Skeletal muscle satellite cell (primary cell): ENCODE measurements around the gene RPL14.

ENCODE experiments used
- H3K27me3 ChIP-seq: 2 replicates; pipeline ENCODE4 v1.7.0; 2013; ENCODE audit warnings: low read length; ENCODE audit not compliant: control insufficient read depth, insufficient read depth
- H3K36me3 ChIP-seq: 2 replicates; pipeline ENCODE4 v1.7.0; 2013; ENCODE audit warnings: mild to moderate bottlenecking, control low read depth, low read length; ENCODE audit not compliant: insufficient read depth
- H3K4me1 ChIP-seq: 2 replicates; pipeline ENCODE4 v1.7.0; 2013; ENCODE audit warnings: low read length; ENCODE audit not compliant: control insufficient read depth, insufficient read depth
- H3K4me2 ChIP-seq: 2 replicates; pipeline ENCODE4 v1.7.0; 2013; ENCODE audit warnings: mild to moderate bottlenecking, low read length
- H3K4me3 ChIP-seq: 2 replicates; pipeline ENCODE4 v1.7.0; 2013; ENCODE audit warnings: low read length
- H3K9ac ChIP-seq: 2 replicates; pipeline ENCODE4 v1.7.0; 2013; ENCODE audit warnings: mild to moderate bottlenecking, low read depth, low read length, moderate library complexity
- H3K9me3 ChIP-seq: replicated peaks from 2 replicates; pipeline ENCODE4 v1.7.0; 2013; ENCODE audit warnings: mild to moderate bottlenecking, control low read depth, low read length

The RPL14 gene

DNA sequence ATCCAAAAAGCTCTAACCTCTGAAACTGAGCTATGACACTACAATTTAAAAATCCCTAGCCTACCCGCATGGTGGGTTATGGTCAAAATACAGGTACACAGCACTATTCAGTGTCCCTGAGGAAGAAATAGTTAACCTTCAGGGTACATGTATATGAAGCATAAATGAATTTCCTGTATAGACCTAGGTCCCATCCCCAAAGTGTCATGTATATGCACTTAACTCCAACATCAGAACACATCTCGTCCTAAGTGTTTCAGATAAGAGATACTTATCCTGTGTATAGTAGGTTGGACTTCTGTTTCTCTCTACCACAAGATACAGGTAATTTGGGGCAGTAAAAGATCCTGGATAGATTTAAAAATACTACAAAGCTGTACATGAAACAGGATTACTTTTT is 6.4 kb downstream of the RPL14 start:
- Histone ChIP-seq H3K27me3 (no peaks in the 10 kb centered on the region), H3K9ac (no peak overlapping the region), H3K9me3 (no peaks in the 10 kb centered on the region), H3K4me3 (no peak overlapping the region), H3K4me1 (peaks cover 2% of the 10 kb centered on the region), H3K4me2 (no peak overlapping the region), H3K36me3 (peaks cover 66% of the 10 kb centered on the region)

DNA sequence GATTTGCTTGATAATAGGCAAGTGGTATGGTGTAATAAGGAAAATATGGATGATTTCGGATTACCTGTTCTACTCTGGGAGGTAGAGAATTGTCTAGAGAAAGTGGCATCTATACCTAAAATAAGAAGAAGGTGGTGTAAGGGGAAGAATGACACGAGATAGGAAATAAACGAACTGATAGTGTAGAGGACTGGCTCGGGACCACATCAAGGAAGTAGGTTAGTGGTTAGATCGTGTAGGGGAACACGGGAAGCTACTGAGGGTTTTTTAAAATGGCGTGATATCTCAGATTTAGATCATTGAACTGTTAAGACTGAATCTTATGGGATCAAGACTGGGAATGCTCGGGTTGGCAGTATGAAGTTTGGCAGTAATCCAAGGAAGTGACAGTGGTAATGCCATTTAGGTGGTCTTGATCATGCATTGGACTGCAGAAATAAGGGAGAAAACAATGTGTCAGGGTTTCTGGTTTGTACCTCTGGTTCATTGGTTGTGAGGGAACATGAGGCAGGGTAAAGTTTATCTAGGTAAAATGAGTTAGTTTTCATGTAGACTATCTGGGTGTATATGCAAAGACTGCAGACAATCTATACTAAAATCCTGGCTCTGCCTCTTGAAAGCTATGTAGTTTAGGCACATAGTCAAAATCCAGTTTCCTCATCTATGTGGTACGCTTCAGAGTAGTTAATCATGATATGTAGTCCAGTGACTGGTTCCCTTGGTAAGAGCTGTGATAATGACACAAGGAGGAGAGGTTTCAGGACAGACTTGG is 7.4 kb downstream of the RPL14 start:
- Histone ChIP-seq H3K9me3 (no peaks in the 10 kb centered on the region), H3K4me2 (no peak overlapping the region), H3K4me1 (no peaks in the 10 kb centered on the region), H3K4me3 (no peak overlapping the region), H3K9ac (no peak overlapping the region), H3K27me3 (no peaks in the 10 kb centered on the region), H3K36me3 (peaks cover 56% of the 10 kb centered on the region)

DNA sequence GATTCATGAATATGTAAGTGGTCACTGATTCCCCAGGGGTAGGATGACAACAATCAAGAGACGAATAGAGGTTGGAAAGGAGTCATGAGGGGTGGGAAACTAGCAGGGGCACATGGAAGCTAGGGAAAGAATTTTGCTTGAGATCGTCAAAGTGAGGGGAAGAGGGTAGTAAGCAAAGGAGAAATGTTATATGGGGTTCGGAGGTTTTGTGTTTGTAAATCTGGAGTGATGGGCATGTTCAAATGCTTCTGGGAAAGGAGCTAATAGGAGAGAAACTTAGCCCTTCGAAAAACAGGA is 7.9 kb downstream of the RPL14 start:
- no peak overlapping the region for H3K9ac ChIP-seq
- no peaks in the 10 kb centered on the region for H3K9me3 ChIP-seq
- H3K36me3 ChIP-seq, result peaks cover 51% of the 10 kb centered on the region
- H3K4me3 ChIP-seq, result no peak overlapping the region
- no peaks in the 10 kb centered on the region for H3K4me1 ChIP-seq
- H3K27me3 ChIP-seq, result no peaks in the 10 kb centered on the region
- no peak overlapping the region for H3K4me2 ChIP-seq

DNA sequence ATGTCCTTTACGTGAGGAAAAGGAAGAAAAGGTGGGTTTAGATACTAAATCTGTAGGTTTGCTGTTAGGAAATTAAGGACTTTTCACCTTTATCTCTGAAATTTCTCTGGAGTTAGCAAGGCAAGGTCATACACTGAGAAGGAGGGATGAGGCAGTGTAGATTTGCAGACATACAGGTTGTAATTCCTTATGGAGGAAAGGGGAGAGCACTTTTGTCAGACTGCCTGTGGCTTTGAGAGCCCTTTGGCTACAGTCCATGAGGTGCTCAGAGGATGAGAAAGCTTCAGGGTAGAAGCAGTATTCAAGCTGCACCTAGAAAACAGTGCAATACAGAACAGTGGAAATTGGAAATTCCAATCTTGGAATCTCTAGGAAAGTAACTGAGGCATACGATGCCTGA is 8.3 kb downstream of the RPL14 start:
- Histone ChIP-seq H3K4me1 (no peaks in the 10 kb centered on the region), H3K27me3 (no peaks in the 10 kb centered on the region), H3K36me3 (peaks cover 47% of the 10 kb centered on the region), H3K9ac (no peak overlapping the region), H3K4me3 (no peak overlapping the region), H3K4me2 (no peak overlapping the region), H3K9me3 (no peaks in the 10 kb centered on the region)

DNA sequence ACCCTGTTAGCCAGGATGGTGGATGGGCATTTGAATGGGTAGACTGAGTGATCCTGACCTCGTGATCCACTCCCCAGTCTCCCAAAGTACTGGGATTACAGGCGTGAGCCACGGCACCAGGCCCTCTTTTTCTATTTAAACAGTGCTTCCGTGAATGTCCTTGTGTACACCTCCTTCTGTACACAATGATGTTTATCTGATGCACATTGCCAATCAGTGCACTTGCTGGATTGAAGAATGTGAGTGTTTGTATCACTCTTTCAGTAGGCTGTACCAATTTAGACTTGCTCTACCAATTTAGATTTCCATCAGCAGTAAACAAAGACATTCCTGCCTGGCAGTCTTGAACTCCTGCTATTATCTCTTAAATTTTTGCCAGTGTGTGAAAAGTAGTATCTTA is 10.9 kb downstream of the RPL14 start:
- H3K4me3 ChIP-seq, result no peak overlapping the region
- no peaks in the 10 kb centered on the region for H3K4me1 ChIP-seq
- H3K36me3 ChIP-seq, result peaks cover 25% of the 10 kb centered on the region
- no peak overlapping the region for H3K9ac ChIP-seq
- H3K27me3 ChIP-seq, result no peaks in the 10 kb centered on the region
- H3K4me2 ChIP-seq, result no peak overlapping the region
- no peaks in the 10 kb centered on the region for H3K9me3 ChIP-seq

DNA sequence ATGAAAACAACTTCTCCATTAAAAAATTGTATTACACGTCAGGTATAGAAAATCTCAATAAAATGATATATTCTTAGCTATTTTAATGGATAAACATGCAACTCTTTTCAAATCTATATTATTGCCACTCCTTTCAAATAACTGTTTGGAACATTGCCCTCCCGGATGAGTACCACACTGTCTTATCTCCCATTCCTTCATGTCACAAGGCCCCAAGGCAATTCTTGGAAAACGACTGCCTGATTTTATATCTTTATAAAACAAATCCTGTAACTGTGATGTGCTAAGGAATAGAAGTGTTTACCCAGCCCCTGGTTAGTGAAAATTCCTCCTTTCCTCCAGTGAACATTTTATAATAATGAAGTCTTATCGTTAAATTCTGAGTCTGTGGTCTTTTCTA is 13.6 kb downstream of the RPL14 start:
- H3K4me1 ChIP-seq, result no peaks in the 10 kb centered on the region

DNA sequence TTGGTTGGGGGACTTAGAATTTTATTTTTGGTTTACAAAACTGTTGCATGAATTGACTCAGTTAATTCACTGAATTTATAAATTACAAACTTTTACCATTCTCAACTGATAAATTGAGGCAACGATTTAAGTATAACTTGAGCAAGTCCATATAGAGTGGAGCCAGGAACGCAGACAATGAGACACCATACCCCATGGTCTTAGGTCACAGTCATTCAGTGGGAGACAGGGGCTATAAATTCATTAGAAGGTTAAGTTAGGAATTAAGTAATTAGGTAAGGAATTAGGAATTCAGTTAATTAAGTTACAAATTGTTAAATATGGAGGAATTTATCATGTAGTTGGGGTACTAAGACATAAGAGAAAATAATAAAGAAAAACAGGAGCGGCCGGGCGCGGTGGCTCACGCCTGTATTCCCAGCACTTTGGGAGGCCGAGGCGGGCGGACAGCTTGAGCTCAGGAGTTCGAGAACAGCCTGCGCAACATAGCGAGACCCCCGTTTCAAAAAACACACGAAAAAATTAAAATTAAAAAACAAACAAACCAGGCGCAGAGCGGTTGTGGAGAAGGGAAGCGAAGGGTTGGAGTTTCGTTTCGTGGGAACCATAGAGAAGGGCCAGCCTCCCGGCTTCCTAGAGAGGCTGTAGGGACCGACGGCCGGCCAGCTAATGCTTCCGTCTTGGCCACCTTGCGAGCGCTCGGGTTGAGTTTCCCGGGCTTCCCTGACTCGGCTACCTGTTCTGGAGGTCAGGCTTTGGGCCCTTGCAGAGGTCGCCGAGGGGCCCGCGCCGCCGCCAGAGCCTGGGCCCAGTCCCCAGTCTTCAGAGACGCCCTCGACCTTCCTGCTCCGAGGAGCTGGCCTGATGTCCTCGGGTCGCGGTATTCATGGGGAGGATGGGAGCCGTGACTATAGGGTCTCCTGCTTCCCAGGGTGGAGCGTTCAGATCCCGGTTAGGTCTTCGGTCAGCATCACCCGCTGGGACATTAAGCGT is 19.6 kb downstream of the RPL14 start, which contains the start of gene ZNF619:
TSS of gene ZNF619 (plus strand) at position 645 of the 993 bp plus-strand sequence. CDS start 858 bp downstream, outside the sequence.
- peaks cover 3% of the 10 kb centered on the region for H3K36me3 ChIP-seq
- H3K9ac ChIP-seq, result peak within 1 kb of the TSS; percentile 91
- peak within 1 kb of the TSS; percentile 89 for H3K4me2 ChIP-seq
- H3K4me3 ChIP-seq, result peak within 1 kb of the TSS; percentile 90
- H3K4me1 ChIP-seq, result peaks cover 7% of the 10 kb centered on the region
- no peaks in the 10 kb centered on the region for H3K27me3 ChIP-seq
- no peaks in the 10 kb centered on the region for H3K9me3 ChIP-seq

More for the DNA sequence above, 13.6 kb downstream of the RPL14 start:
- Histone ChIP-seq H3K36me3 (no peaks in the 10 kb centered on the region), H3K4me2 (no peak overlapping the region), H3K9me3 (no peaks in the 10 kb centered on the region), H3K9ac (no peak overlapping the region), H3K4me3 (no peak overlapping the region), H3K27me3 (no peaks in the 10 kb centered on the region)

DNA sequence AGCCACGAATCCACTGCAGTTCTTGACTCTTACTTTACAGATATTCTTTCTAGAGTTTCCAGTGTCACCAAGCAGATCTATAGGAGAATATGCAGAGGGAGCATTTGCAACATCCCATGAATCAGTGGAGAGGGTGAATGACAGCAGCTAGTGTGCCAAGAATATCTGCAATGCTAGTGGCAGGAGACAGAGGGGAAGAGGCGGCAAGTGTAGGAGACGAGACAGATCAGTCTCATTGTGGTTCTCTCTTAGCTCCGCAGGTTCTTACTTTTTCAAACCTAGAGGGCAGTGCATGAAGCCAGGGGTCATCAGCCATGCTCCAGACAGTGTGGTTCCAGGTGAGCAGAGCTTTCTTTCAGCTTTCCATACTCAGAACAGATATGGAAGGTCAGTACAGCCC is 20.5 kb downstream of the RPL14 start:
- H3K4me2 ChIP-seq, result peak overlapping the region; percentile 89
- peaks cover 7% of the 10 kb centered on the region for H3K4me1 ChIP-seq
- no peaks in the 10 kb centered on the region for H3K9me3 ChIP-seq
- peaks cover 3% of the 10 kb centered on the region for H3K36me3 ChIP-seq
- no peaks in the 10 kb centered on the region for H3K27me3 ChIP-seq
- peak overlapping the region; percentile 90 for H3K4me3 ChIP-seq
- H3K9ac ChIP-seq, result peak overlapping the region; percentile 91

DNA sequence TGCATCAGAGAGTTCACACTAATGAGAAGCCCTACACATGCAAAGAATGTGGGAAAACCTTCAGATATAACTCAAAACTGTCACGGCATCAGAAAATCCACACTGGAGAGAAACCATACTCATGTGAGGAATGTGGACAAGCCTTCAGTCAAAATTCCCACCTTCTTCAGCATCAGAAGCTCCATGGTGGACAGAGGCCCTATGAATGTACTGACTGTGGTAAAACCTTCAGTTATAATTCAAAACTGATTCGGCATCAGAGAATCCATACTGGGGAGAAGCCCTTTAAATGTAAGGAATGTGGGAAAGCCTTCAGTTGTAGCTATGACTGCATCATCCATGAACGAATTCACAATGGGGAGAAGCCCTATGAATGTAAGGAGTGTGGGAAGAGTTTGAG is 30.0 kb downstream of the RPL14 start:
- Histone ChIP-seq H3K4me1 (no peaks in the 10 kb centered on the region), H3K36me3 (peaks cover 16% of the 10 kb centered on the region), H3K9me3 (peaks cover 8% of the 10 kb centered on the region), H3K27me3 (no peaks in the 10 kb centered on the region), H3K4me3 (no peak overlapping the region), H3K4me2 (no peak overlapping the region), H3K9ac (no peak overlapping the region)

DNA sequence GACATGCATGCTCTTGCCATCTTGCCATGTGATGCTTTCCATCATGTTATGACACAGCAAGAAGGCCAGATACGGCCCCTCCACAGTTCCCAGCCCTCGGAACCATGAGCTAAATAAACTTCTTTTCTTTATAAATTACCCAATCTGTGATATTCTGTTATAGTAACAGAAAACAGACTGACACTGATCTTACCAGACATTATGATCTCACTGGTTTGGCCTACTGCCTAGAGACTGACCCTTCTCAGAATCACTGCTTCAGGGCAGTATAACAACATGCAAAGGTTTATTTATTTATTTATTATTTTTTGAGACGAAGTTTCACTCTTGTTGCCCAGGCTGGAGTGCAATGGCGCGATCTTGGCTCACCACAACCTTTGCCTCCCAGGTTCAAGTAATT is 33.8 kb downstream of the RPL14 start:
- no peak overlapping the region for H3K4me2 ChIP-seq
- H3K4me1 ChIP-seq, result no peaks in the 10 kb centered on the region
- peaks cover 12% of the 10 kb centered on the region for H3K36me3 ChIP-seq
- peaks cover 8% of the 10 kb centered on the region for H3K9me3 ChIP-seq
- H3K4me3 ChIP-seq, result no peak overlapping the region
- H3K9ac ChIP-seq, result no peak overlapping the region
- H3K27me3 ChIP-seq, result no peaks in the 10 kb centered on the region

DNA sequence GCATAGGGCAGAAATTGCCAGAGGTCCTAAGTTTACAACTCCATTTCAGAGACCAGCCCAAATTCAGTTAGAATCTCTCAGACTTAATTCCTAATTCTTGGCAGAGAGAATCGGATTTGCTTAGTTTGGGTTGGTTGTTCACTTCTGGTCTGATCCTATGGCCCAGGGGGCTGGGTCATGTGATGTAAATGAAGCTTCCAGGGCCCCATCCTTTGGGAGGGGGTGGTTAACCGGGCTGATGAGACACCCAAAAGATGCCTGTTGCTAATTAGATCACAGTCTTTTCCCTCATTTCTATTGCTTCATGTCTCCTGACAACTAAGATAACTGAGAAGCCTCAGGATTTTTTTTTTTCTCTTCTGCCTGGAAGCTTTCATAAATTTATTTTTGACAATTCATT is 37.6 kb downstream of the RPL14 start:
- Histone ChIP-seq H3K4me3 (no peak overlapping the region), H3K9ac (no peak overlapping the region), H3K4me1 (no peaks in the 10 kb centered on the region), H3K4me2 (no peak overlapping the region), H3K36me3 (no peaks in the 10 kb centered on the region), H3K9me3 (no peaks in the 10 kb centered on the region), H3K27me3 (no peaks in the 10 kb centered on the region)
